HG03575 (cell line): ENCODE results near the gene MME.
"Not testable (repeated sequence)": the region's sequence is repeated elsewhere in the genome, so short reads cannot be mapped to it uniquely, and the experiment has no call there.

Source experiments
- ATAC-seq: cut with Tn5 transposase; IDR thresholded peaks from one replicate; pipeline ENCODE4 v1.9.1; 2021; ENCODE audit not compliant: unreplicated experiment, insufficient number of reproducible peaks, low FRiP score; ENCODE audit errors: extremely low read depth

Gene MME

GRCh38 chr3:155129396-155129795 is 49.3 kb downstream of the MME start:
- ATAC-seq, result no peak

GRCh38 chr3:155130001-155130400 is 49.9 kb downstream of the MME start:
- ATAC-seq, result no peak

GRCh38 chr3:155131104-155131503 is 51.0 kb downstream of the MME start:
- ATAC-seq, result peak; percentile 74

GRCh38 chr3:155134311-155134710 is 54.2 kb downstream of the MME start:
- ATAC-seq, result not testable (repeated sequence)

- no peak for ATAC-seq
Measured at GRCh38 chr3:155135003-155135402, 54.9 kb downstream of the MME start.

- no peak for ATAC-seq
Measured at GRCh38 chr3:155138677-155139076, 58.6 kb downstream of the MME start.

GRCh38 chr3:155147588-155147987 is 67.5 kb downstream of the MME start:
- ATAC-seq, result no peak

GRCh38 chr3:155149494-155149893 is 69.4 kb downstream of the MME start:
- ATAC-seq, result no peak

- no peak for ATAC-seq
Measured at GRCh38 chr3:155153242-155154186, 73.4 kb downstream of the MME start.

GRCh38 chr3:155154255-155154654 is 74.1 kb downstream of the MME start:
- no peak for ATAC-seq

- no peak for ATAC-seq
Measured at GRCh38 chr3:155158346-155159037, 78.4 kb downstream of the MME start.

GRCh38 chr3:155159301-155159700 is 79.2 kb downstream of the MME start:
- ATAC-seq, result no peak

- ATAC-seq, result no peak
Measured at GRCh38 chr3:155161640-155162292, 81.6 kb downstream of the MME start.

- ATAC-seq, result no peak
Measured at GRCh38 chr3:155164306-155164705, 84.2 kb downstream of the MME start.

- no peak for ATAC-seq
Measured at GRCh38 chr3:155166441-155166840, 86.3 kb downstream of the MME start.

- no peak for ATAC-seq
Measured at GRCh38 chr3:155169197-155169596, 89.1 kb downstream of the MME start.

- no peak for ATAC-seq
Measured at GRCh38 chr3:155173771-155174170, 93.7 kb downstream of the MME start.

GRCh38 chr3:155178810-155179436 is 98.8 kb downstream of the MME start:
- no peak for ATAC-seq

GRCh38 chr3:155179437-155179827 is 99.3 kb downstream of the MME start:
- no peak for ATAC-seq
